Measurements from ENCODE around the gene GPX5. TPM values are rescaled to one million over a fixed set of nuclear protein-coding genes. Genes with fewer than 3 reads are reported as not detected.

GPX5 gene
- not detected for total RNA-seq

GRCh38 chr6:28525496-28526039, at the start of gene GPX5:
TSS of gene GPX5 (plus strand) at chr6:28525881. CDS start at chr6:28526014, 133 bp downstream.
- DNase-seq: peak; percentile 10 to 11
- H3K27ac Mint-ChIP-seq: no peak within 1 kb of the TSS
- no peak within 1 kb of the TSS for H3K4me3 Mint-ChIP-seq
- H3K27me3 Mint-ChIP-seq (ENCODE audit: low read depth): peaks cover 26% of the 10 kb centered on the region
- H3K4me1 Mint-ChIP-seq (ENCODE audit: low read depth): peaks cover 16% of the 10 kb centered on the region
- no peaks in the 10 kb centered on the region for H3K36me3 Mint-ChIP-seq (ENCODE audit: insufficient read depth in 2 of 2)
- ATAC-seq (replicated peaks in 1 of 2): peak; percentile 41 to 58
- H3K9me3 Mint-ChIP-seq: no peaks in the 10 kb centered on the region

- Mint-ChIP-seq H3K27me3 (ENCODE audit: low read depth) (peaks cover 88% of the 10 kb centered on the region), H3K4me3 (peak overlapping the region; percentile 60 to 73), H3K36me3 (ENCODE audit: insufficient read depth in 2 of 2) (no peaks in the 10 kb centered on the region), H3K27ac (no peak overlapping the region), H3K9me3 (no peaks in the 10 kb centered on the region), H3K4me1 (ENCODE audit: low read depth) (peaks cover 21% of the 10 kb centered on the region)
- DNase-seq: no peak
- ATAC-seq (replicated peaks in 1 of 2): no peak
Observed at GRCh38 chr6:28478518-28478917, 47.2 kb upstream of the GPX5 start.

GRCh38 chr6:28480253-28480932, 45.3 kb upstream of the GPX5 start:
- Mint-ChIP-seq H3K9me3 (no peaks in the 10 kb centered on the region), H3K4me3 (peak overlapping the region in 1 of 2 donors; percentile 2), H3K27ac (no peak overlapping the region), H3K27me3 (ENCODE audit: low read depth) (peaks cover 86% of the 10 kb centered on the region), H3K4me1 (ENCODE audit: low read depth) (peaks cover 16% of the 10 kb centered on the region), H3K36me3 (ENCODE audit: insufficient read depth in 2 of 2) (no peaks in the 10 kb centered on the region)
- DNase-seq (no peak), ATAC-seq (replicated peaks in 1 of 2) (no peak)

GRCh38 chr6:28485482-28485881, 40.2 kb upstream of the GPX5 start:
- H3K9me3 Mint-ChIP-seq: no peaks in the 10 kb centered on the region
- DNase-seq: no peak
- no peak overlapping the region for H3K27ac Mint-ChIP-seq
- no peak overlapping the region for H3K4me3 Mint-ChIP-seq
- no peaks in the 10 kb centered on the region for H3K36me3 Mint-ChIP-seq (ENCODE audit: insufficient read depth in 2 of 2)
- peaks cover 18% of the 10 kb centered on the region for H3K4me1 Mint-ChIP-seq (ENCODE audit: low read depth)
- H3K27me3 Mint-ChIP-seq (ENCODE audit: low read depth): peaks cover 62% of the 10 kb centered on the region
- ATAC-seq (replicated peaks in 1 of 2): no peak

- Mint-ChIP-seq H3K4me1 (ENCODE audit: low read depth) (peaks cover 24% of the 10 kb centered on the region), H3K27ac (no peak overlapping the region), H3K36me3 (ENCODE audit: insufficient read depth in 2 of 2) (no peaks in the 10 kb centered on the region), H3K9me3 (no peaks in the 10 kb centered on the region), H3K27me3 (ENCODE audit: low read depth) (peaks cover 60% of the 10 kb centered on the region), H3K4me3 (no peak overlapping the region)
- no peak for ATAC-seq (replicated peaks in 1 of 2)
- DNase-seq: no peak
Observed at GRCh38 chr6:28486533-28486932, 39.1 kb upstream of the GPX5 start.

GRCh38 chr6:28486988-28487742, 38.5 kb upstream of the GPX5 start:
- H3K4me3 Mint-ChIP-seq: no peak overlapping the region
- DNase-seq (no peak), ATAC-seq (replicated peaks in 1 of 2) (no peak)
- H3K27ac Mint-ChIP-seq: no peak overlapping the region
- H3K9me3 Mint-ChIP-seq: no peaks in the 10 kb centered on the region
- peaks cover 30% of the 10 kb centered on the region for H3K4me1 Mint-ChIP-seq (ENCODE audit: low read depth)
- no peaks in the 10 kb centered on the region for H3K36me3 Mint-ChIP-seq (ENCODE audit: insufficient read depth in 2 of 2)
- peaks cover 61% of the 10 kb centered on the region for H3K27me3 Mint-ChIP-seq (ENCODE audit: low read depth)

- peak; percentile 33 to 36 for DNase-seq
- Mint-ChIP-seq H3K27me3 (ENCODE audit: low read depth) (peaks cover 53% of the 10 kb centered on the region), H3K4me3 (peak overlapping the region; percentile 90 to 91), H3K9me3 (no peaks in the 10 kb centered on the region), H3K27ac (peak overlapping the region; percentile 99), H3K36me3 (ENCODE audit: insufficient read depth in 2 of 2) (no peaks in the 10 kb centered on the region), H3K4me1 (ENCODE audit: low read depth) (peaks cover 30% of the 10 kb centered on the region)
- peak; percentile 21 to 26 for ATAC-seq (replicated peaks in 1 of 2)
Observed at GRCh38 chr6:28488916-28489365, 36.7 kb upstream of the GPX5 start.

GRCh38 chr6:28489366-28490204, 36.1 kb upstream of the GPX5 start:
- Mint-ChIP-seq H3K9me3 (no peaks in the 10 kb centered on the region), H3K4me1 (ENCODE audit: low read depth) (peaks cover 30% of the 10 kb centered on the region), H3K36me3 (ENCODE audit: insufficient read depth in 2 of 2) (no peaks in the 10 kb centered on the region), H3K27me3 (ENCODE audit: low read depth) (peaks cover 57% of the 10 kb centered on the region), H3K27ac (peak overlapping the region; percentile 99), H3K4me3 (peak overlapping the region; percentile 90 to 91)
- ATAC-seq (replicated peaks in 1 of 2) (peak; percentile 85 to 88), DNase-seq (peak; percentile 62 to 69)

- Mint-ChIP-seq H3K27me3 (ENCODE audit: low read depth) (peaks cover 53% of the 10 kb centered on the region), H3K36me3 (ENCODE audit: insufficient read depth in 2 of 2) (no peaks in the 10 kb centered on the region), H3K27ac (peak overlapping the region; percentile 64), H3K9me3 (no peaks in the 10 kb centered on the region), H3K4me3 (peak overlapping the region; percentile 90 to 91), H3K4me1 (ENCODE audit: low read depth) (peaks cover 30% of the 10 kb centered on the region)
- DNase-seq (peak in 1 of 2 donors; percentile 23), ATAC-seq (replicated peaks in 1 of 2) (peak; percentile 40 to 41)
Observed at GRCh38 chr6:28490205-28490890, 35.3 kb upstream of the GPX5 start.

- H3K36me3 Mint-ChIP-seq (ENCODE audit: insufficient read depth in 2 of 2): no peaks in the 10 kb centered on the region
- H3K27ac Mint-ChIP-seq: no peak overlapping the region
- peaks cover 55% of the 10 kb centered on the region for H3K27me3 Mint-ChIP-seq (ENCODE audit: low read depth)
- DNase-seq: no peak
- no peak for ATAC-seq (replicated peaks in 1 of 2)
- H3K4me3 Mint-ChIP-seq: peak overlapping the region in 1 of 2 donors; percentile 18
- peaks cover 30% of the 10 kb centered on the region for H3K4me1 Mint-ChIP-seq (ENCODE audit: low read depth)
- no peaks in the 10 kb centered on the region for H3K9me3 Mint-ChIP-seq
Observed at GRCh38 chr6:28491984-28492317, 33.7 kb upstream of the GPX5 start.

- H3K9me3 Mint-ChIP-seq: no peaks in the 10 kb centered on the region
- DNase-seq: no peak
- H3K4me1 Mint-ChIP-seq (ENCODE audit: low read depth): peaks cover 7% of the 10 kb centered on the region
- no peak overlapping the region for H3K4me3 Mint-ChIP-seq
- H3K36me3 Mint-ChIP-seq (ENCODE audit: insufficient read depth in 2 of 2): no peaks in the 10 kb centered on the region
- ATAC-seq (replicated peaks in 1 of 2): no peak
- no peak overlapping the region for H3K27ac Mint-ChIP-seq
- H3K27me3 Mint-ChIP-seq (ENCODE audit: low read depth): peaks cover 53% of the 10 kb centered on the region
Observed at GRCh38 chr6:28496099-28496779, 29.4 kb upstream of the GPX5 start.

GRCh38 chr6:28497306-28497705, 28.4 kb upstream of the GPX5 start:
- no peaks in the 10 kb centered on the region for H3K4me1 Mint-ChIP-seq (ENCODE audit: low read depth)
- ATAC-seq (replicated peaks in 1 of 2) (no peak), DNase-seq (no peak)
- no peaks in the 10 kb centered on the region for H3K36me3 Mint-ChIP-seq (ENCODE audit: insufficient read depth in 2 of 2)
- no peaks in the 10 kb centered on the region for H3K9me3 Mint-ChIP-seq
- no peak overlapping the region for H3K4me3 Mint-ChIP-seq
- no peak overlapping the region for H3K27ac Mint-ChIP-seq
- peaks cover 42% of the 10 kb centered on the region for H3K27me3 Mint-ChIP-seq (ENCODE audit: low read depth)

All from activated T-cell treated with anti-CD3 and anti-CD28 coated beads, Interleukin-2, amount 50 U/mL, for 72 hours (primary cell).